Measurements from ENCODE around the gene CARD19. TPM values are rescaled to one million over a fixed set of nuclear protein-coding genes. Genes with fewer than 3 reads are reported as not detected.

CARD19 gene
- total and polyA plus RNA-seq, 2 donors (not counting 1 experiment from before 2014, with no cell fraction given): 31.9 to 63.4 TPM

GRCh38 chr9:93050231-93050630 lies 45.8 kb upstream of the CARD19 start:
- H3K9ac ChIP-seq (ENCODE audit: low read length): no peak overlapping the region
- ATAC-seq (ENCODE audit: low read depth) (no peak), DNase-seq (no peak)
- no peak overlapping the region for H3K4me3 Mint-ChIP-seq
- H3K9me3 Mint-ChIP-seq (ENCODE audit: insufficient read depth): no peaks in the 10 kb centered on the region
- no peaks in the 10 kb centered on the region for H3K27me3 ChIP-seq (replicated peaks in 1 of 4; ENCODE audit: control extremely low read depth in 1 of 4, control insufficient read depth in 3 of 4, insufficient read depth in 4 of 4, low read length in 3 of 4)
- 100% methylated on average over 4 of the region's 4 CpGs for WGBS (ENCODE audit: insufficient coverage)
- no peak overlapping the region for H3K4me3 ChIP-seq (ENCODE audit: control extremely low read depth in 1 of 5, extremely low read depth in 1 of 5, insufficient read depth in 1 of 5, low read depth in 2 of 5, low read length in 4 of 5)
- H3K4me2 ChIP-seq (replicated peaks; ENCODE audit: low read depth, low read length, poor library complexity, severe bottlenecking): no peak overlapping the region
- no peak for TF ChIP-seq CTCF (IDR thresholded peaks at IDR 0.05)
- ChIA-PET CTCF (interaction anchor here (1.2 kb wide), 1 partner anchor 46 kb away, joined by 5 read pairs; no protein-coding TSS in a partner anchor), POLR2A (interaction anchor here (0.6 to 0.7 kb wide), 2 partner anchors 43 to 64 kb away, joined by 6 read pairs; no protein-coding TSS in a partner anchor)
- H3K4me1 ChIP-seq (ENCODE audit: control insufficient read depth in 2 of 2, insufficient read depth in 2 of 2, low read length in 2 of 2): peaks cover 0 to 4% of the 10 kb centered on the region in 2 donors
- no peak overlapping the region for H3K27ac Mint-ChIP-seq
- peaks cover 0 to 2% (median 0%) of the 10 kb centered on the region in 3 donors for H3K9me3 ChIP-seq (ENCODE audit: control extremely low read depth in 1 of 3, control insufficient read depth in 2 of 3, insufficient read depth in 1 of 3, low read length in 2 of 3)
- H3K4me1 Mint-ChIP-seq: peaks cover 9% of the 10 kb centered on the region
- H3K27ac ChIP-seq (ENCODE audit: low read length in 2 of 2): no peak overlapping the region
- H3K36me3 ChIP-seq (replicated peaks in 1 of 2; ENCODE audit: control extremely low read depth in 1 of 2, control insufficient read depth in 1 of 2, extremely low read depth in 1 of 2, insufficient read depth in 2 of 2, low read length in 1 of 2): no peaks in the 10 kb centered on the region
- intact Hi-C loops (cut with micrococcal nuclease): no loop called here
- H4K20me1 ChIP-seq (ENCODE audit: control insufficient read depth, insufficient read depth, low read length, poor library complexity, severe bottlenecking): no peaks in the 10 kb centered on the region
- H3K27me3 Mint-ChIP-seq: no peaks in the 10 kb centered on the region
- no peak overlapping the region for H2AFZ ChIP-seq (ENCODE audit: insufficient read depth, low read depth, low read length, poor library complexity, severe bottlenecking)
- H3K79me2 ChIP-seq (ENCODE audit: control insufficient read depth, insufficient read depth, low read length): no peaks in the 10 kb centered on the region

GRCh38 chr9:93051680-93052089 lies 44.3 kb upstream of the CARD19 start:
- Histone ChIP-seq H3K27ac (ENCODE audit: low read length in 2 of 2) (no peak overlapping the region), H3K36me3 (replicated peaks in 1 of 2; ENCODE audit: control extremely low read depth in 1 of 2, control insufficient read depth in 1 of 2, extremely low read depth in 1 of 2, insufficient read depth in 2 of 2, low read length in 1 of 2) (no peaks in the 10 kb centered on the region), H3K4me3 (ENCODE audit: control extremely low read depth in 1 of 5, extremely low read depth in 1 of 5, insufficient read depth in 1 of 5, low read depth in 2 of 5, low read length in 4 of 5) (no peak overlapping the region), H3K79me2 (ENCODE audit: control insufficient read depth, insufficient read depth, low read length) (no peaks in the 10 kb centered on the region), H2AFZ (ENCODE audit: insufficient read depth, low read depth, low read length, poor library complexity, severe bottlenecking) (no peak overlapping the region), H3K9ac (ENCODE audit: low read length) (no peak overlapping the region), H3K4me1 (ENCODE audit: control insufficient read depth in 2 of 2, insufficient read depth in 2 of 2, low read length in 2 of 2) (peaks cover 0 to 4% of the 10 kb centered on the region in 2 donors), H4K20me1 (ENCODE audit: control insufficient read depth, insufficient read depth, low read length, poor library complexity, severe bottlenecking) (no peaks in the 10 kb centered on the region), H3K4me2 (replicated peaks; ENCODE audit: low read depth, low read length, poor library complexity, severe bottlenecking) (no peak overlapping the region), H3K27me3 (replicated peaks in 1 of 4; ENCODE audit: control extremely low read depth in 1 of 4, control insufficient read depth in 3 of 4, insufficient read depth in 4 of 4, low read length in 3 of 4) (no peaks in the 10 kb centered on the region), H3K9me3 (ENCODE audit: control extremely low read depth in 1 of 3, control insufficient read depth in 2 of 3, insufficient read depth in 1 of 3, low read length in 2 of 3) (no peaks in the 10 kb centered on the region)
- ATAC-seq (ENCODE audit: low read depth): no peak
- no peak for TF ChIP-seq CTCF (IDR thresholded peaks at IDR 0.05)
- POLR2A ChIA-PET: interaction anchor here (1.2 to 1.3 kb wide), 2 partner anchors 9 to 13 kb away, joined by 3 to 5 read pairs; no protein-coding TSS in a partner anchor
- Mint-ChIP-seq H3K4me1 (peaks cover 11% of the 10 kb centered on the region), H3K4me3 (no peak overlapping the region), H3K27ac (peak overlapping the region; percentile 20), H3K27me3 (no peaks in the 10 kb centered on the region), H3K9me3 (ENCODE audit: insufficient read depth) (no peaks in the 10 kb centered on the region)
- intact Hi-C loops (cut with micrococcal nuclease): no loop called here
- CTCF ChIA-PET: interaction anchor here (1.3 to 2.3 kb wide), 3 partner anchors 16 to 57 kb away, joined by 3 to 11 read pairs (median 8); no protein-coding TSS in a partner anchor
- DNase-seq: no peak
- WGBS (ENCODE audit: insufficient coverage): 97% methylated on average over 6 of the region's 6 CpGs
